ENCODE results near the gene PDXP.
"Not testable (repeated sequence)": the region's sequence is repeated elsewhere in the genome, so short reads cannot be mapped to it uniquely, and the experiment has no call there.

DNA sequence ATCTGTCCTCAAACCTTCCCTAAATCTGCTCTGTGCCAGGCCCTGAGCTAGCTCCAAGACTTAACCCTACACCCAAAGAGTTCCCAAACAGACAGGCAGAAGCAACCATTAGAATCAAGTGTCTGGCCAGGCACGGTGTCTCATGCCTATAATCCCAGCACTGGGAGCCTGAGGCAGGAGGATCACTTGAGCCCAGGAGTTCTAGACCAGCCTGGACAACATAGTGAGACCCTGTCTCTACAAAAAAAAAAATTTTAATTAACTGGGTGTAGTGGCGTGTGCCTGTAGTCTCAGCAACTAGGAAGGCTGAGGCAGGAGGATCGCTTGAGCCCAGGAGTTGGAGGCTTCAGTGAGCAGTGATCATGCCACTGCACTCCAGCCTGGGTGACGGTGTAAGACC, 1.9 kb upstream of the PDXP start:
- TF ChIP-seq, protein P1, sequence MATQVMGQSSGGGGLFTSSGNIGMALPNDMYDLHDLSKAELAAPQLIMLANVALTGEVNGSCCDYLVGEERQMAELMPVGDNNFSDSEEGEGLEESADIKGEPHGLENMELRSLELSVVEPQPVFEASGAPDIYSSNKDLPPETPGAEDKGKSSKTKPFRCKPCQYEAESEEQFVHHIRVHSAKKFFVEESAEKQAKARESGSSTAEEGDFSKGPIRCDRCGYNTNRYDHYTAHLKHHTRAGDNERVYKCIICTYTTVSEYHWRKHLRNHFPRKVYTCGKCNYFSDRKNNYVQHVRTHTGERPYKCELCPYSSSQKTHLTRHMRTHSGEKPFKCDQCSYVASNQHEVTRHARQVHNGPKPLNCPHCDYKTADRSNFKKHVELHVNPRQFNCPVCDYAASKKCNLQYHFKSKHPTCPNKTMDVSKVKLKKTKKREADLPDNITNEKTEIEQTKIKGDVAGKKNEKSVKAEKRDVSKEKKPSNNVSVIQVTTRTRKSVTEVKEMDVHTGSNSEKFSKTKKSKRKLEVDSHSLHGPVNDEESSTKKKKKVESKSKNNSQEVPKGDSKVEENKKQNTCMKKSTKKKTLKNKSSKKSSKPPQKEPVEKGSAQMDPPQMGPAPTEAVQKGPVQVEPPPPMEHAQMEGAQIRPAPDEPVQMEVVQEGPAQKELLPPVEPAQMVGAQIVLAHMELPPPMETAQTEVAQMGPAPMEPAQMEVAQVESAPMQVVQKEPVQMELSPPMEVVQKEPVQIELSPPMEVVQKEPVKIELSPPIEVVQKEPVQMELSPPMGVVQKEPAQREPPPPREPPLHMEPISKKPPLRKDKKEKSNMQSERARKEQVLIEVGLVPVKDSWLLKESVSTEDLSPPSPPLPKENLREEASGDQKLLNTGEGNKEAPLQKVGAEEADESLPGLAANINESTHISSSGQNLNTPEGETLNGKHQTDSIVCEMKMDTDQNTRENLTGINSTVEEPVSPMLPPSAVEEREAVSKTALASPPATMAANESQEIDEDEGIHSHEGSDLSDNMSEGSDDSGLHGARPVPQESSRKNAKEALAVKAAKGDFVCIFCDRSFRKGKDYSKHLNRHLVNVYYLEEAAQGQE (tag by site-specific recombination; IDR thresholded peaks at IDR 0.05): not testable (repeated sequence)
- not testable (repeated sequence) for TF ChIP-seq TCF7L2 (IDR thresholded peaks at IDR 0.05; ENCODE audit: borderline replicate concordance, low read depth, low read length); ZNF221 (tag by site-specific recombination; IDR thresholded peaks at IDR 0.05; ENCODE audit: borderline replicate concordance); YY2 (tag by site-specific recombination; IDR thresholded peaks at IDR 0.05); ZFP37 (tag by site-specific recombination; IDR thresholded peaks at IDR 0.05); ZNF146 (tag by site-specific recombination; IDR thresholded peaks at IDR 0.05); FEZF1 (tag by site-specific recombination; IDR thresholded peaks at IDR 0.05); ZNF274 (IDR thresholded peaks at IDR 0.05; ENCODE audit: low read length); ZNF274 (tag by site-specific recombination; IDR thresholded peaks at IDR 0.05; ENCODE audit: borderline replicate concordance); ZNF555 (tag by site-specific recombination; conservative IDR thresholded peaks at IDR 0.05); ZNF184 (tag by site-specific recombination; IDR thresholded peaks at IDR 0.05); ZNF549 (tag by site-specific recombination; IDR thresholded peaks at IDR 0.05)
- TF ChIP-seq, protein P2, sequence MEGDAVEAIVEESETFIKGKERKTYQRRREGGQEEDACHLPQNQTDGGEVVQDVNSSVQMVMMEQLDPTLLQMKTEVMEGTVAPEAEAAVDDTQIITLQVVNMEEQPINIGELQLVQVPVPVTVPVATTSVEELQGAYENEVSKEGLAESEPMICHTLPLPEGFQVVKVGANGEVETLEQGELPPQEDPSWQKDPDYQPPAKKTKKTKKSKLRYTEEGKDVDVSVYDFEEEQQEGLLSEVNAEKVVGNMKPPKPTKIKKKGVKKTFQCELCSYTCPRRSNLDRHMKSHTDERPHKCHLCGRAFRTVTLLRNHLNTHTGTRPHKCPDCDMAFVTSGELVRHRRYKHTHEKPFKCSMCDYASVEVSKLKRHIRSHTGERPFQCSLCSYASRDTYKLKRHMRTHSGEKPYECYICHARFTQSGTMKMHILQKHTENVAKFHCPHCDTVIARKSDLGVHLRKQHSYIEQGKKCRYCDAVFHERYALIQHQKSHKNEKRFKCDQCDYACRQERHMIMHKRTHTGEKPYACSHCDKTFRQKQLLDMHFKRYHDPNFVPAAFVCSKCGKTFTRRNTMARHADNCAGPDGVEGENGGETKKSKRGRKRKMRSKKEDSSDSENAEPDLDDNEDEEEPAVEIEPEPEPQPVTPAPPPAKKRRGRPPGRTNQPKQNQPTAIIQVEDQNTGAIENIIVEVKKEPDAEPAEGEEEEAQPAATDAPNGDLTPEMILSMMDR (tag by site-specific recombination; IDR thresholded peaks at IDR 0.05): not testable (repeated sequence)
- TF ChIP-seq, protein P3, sequence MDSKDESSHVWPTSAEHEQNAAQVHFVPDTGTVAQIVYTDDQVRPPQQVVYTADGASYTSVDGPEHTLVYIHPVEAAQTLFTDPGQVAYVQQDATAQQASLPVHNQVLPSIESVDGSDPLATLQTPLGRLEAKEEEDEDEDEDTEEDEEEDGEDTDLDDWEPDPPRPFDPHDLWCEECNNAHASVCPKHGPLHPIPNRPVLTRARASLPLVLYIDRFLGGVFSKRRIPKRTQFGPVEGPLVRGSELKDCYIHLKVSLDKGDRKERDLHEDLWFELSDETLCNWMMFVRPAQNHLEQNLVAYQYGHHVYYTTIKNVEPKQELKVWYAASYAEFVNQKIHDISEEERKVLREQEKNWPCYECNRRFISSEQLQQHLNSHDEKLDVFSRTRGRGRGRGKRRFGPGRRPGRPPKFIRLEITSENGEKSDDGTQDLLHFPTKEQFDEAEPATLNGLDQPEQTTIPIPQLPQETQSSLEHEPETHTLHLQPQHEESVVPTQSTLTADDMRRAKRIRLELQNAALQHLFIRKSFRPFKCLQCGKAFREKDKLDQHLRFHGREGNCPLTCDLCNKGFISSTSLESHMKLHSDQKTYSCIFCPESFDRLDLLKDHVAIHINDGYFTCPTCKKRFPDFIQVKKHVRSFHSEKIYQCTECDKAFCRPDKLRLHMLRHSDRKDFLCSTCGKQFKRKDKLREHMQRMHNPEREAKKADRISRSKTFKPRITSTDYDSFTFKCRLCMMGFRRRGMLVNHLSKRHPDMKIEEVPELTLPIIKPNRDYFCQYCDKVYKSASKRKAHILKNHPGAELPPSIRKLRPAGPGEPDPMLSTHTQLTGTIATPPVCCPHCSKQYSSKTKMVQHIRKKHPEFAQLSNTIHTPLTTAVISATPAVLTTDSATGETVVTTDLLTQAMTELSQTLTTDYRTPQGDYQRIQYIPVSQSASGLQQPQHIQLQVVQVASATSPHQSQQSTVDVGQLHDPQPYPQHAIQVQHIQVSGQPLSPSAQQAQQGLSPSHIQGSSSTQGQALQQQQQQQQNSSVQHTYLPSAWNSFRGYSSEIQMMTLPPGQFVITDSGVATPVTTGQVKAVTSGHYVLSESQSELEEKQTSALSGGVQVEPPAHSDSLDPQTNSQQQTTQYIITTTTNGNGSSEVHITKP (tag by site-specific recombination; IDR thresholded peaks at IDR 0.05): not testable (repeated sequence)

Data from HEK293 (cell line).